Activated CD4-positive, alpha-beta T cell treated with anti-CD3 and anti-CD28 coated beads, Interleukin-2, amount 10 ng/mL, durations not matched to agents 24 days and 14 days (primary cell): ENCODE measurements around the gene KCNH8. TPM values are rescaled to one million over a fixed set of nuclear protein-coding genes. Genes with fewer than 3 reads are reported as not detected.

Experiments used
- DNase-seq: peaks from one replicate; pipeline ENCODE4 v3.0.0; 2022
- H3K27ac Mint-ChIP-seq: one replicate; pipeline ENCODE4 v1.8.0; 2022; ENCODE audit warnings: mild to moderate bottlenecking, mixed read lengths
- H3K27me3 Mint-ChIP-seq: one replicate; pipeline ENCODE4 v1.8.0; 2022; ENCODE audit warnings: mixed read lengths
- H3K36me3 Mint-ChIP-seq: one replicate; pipeline ENCODE4 v1.8.0; 2022; ENCODE audit warnings: low read depth, mild to moderate bottlenecking, mixed read lengths
- H3K4me1 Mint-ChIP-seq: one replicate; pipeline ENCODE4 v1.8.0; 2021; ENCODE audit warnings: mixed read lengths
- H3K4me3 Mint-ChIP-seq: one replicate; pipeline ENCODE4 v1.8.0; 2022; ENCODE audit warnings: mild to moderate bottlenecking, moderate library complexity, mixed read lengths
- H3K9me3 Mint-ChIP-seq: one replicate; pipeline ENCODE4 v1.8.0; 2021; ENCODE audit warnings: mixed read lengths
- intact Hi-C: fragments of 100-400 bp; cut with micrococcal nuclease; formaldehyde crosslinking; loops from one replicate; pipeline ENCODE4 v1.15.1; 2023
- total RNA-seq: library from RNA; stranded (reverse); gene quantifications from 2 replicates; pipeline ENCODE4 v1.2.3, GENCODE V29; 2022

The KCNH8 gene
- total RNA-seq, 1 donor from 2014 or later, result not detected

DNA sequence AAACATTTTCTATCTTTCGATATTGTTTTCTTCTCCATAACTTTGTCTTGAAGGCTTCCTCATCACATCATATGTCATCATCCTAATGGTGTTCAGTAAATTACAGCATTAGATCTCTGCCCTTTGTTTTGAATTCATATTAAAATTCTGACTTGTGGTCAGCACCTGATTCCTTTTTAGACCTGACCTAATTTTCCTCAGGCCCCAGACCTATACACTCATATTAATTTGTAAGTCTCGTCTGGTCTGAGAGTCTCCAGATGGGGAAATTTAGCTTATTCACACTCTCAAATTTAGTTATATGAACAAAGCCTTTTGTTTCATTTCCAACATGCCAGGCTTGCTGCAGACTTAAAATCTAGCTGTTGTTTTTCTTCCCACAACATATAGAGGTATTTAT, 248.4 kb downstream of the KCNH8 start:
- H3K4me3 Mint-ChIP-seq, result no peak overlapping the region
- no peaks in the 10 kb centered on the region for H3K9me3 Mint-ChIP-seq
- no peak for DNase-seq
- intact Hi-C loops, result no loop called here
- no peaks in the 10 kb centered on the region for H3K36me3 Mint-ChIP-seq
- H3K4me1 Mint-ChIP-seq, result no peaks in the 10 kb centered on the region
- no peak overlapping the region for H3K27ac Mint-ChIP-seq
- no peaks in the 10 kb centered on the region for H3K27me3 Mint-ChIP-seq

DNA sequence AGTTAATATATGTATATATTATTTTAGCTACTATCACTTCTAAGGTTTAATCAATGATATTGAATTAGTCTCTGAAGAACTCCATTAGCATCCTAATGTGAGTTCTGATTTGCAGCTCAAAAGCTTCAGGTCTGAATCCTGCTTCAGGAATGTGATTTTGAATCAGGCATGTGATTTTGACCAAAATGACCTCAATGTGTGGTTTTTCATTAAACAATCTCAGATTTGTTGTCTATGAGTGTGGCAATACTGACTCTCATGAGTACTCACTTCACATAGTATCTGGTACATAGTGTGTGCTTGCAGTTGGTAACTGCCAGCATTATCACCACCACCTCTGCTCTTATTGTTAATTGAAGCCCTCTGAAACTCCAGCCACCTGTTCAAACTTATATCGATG, 251.0 kb downstream of the KCNH8 start:
- H3K27me3 Mint-ChIP-seq, result no peaks in the 10 kb centered on the region
- H3K9me3 Mint-ChIP-seq, result no peaks in the 10 kb centered on the region
- no peak overlapping the region for H3K4me3 Mint-ChIP-seq
- intact Hi-C loops, result no loop called here
- no peak overlapping the region for H3K27ac Mint-ChIP-seq
- H3K4me1 Mint-ChIP-seq, result no peaks in the 10 kb centered on the region
- DNase-seq, result no peak
- no peaks in the 10 kb centered on the region for H3K36me3 Mint-ChIP-seq

DNA sequence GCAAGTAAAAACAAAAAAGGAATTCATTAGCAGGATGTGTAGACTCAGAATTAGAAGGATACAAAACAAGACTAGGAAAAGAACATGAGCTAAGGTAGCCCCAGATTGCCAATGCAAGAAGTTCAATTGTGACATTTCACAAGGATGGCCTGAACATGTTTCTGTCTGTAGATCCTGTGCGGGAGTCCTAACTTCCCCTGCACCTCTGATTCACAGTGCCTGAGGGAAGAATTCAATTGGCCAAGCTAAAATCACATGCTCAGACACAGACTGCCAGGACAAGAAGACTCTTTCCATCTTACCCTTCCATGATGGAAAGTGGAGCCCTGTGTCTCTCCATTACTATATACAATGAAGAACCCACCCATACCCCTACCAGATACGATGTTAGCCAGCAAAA, 251.5 kb downstream of the KCNH8 start:
- Mint-ChIP-seq H3K27ac (no peak overlapping the region), H3K27me3 (no peaks in the 10 kb centered on the region), H3K4me3 (no peak overlapping the region), H3K9me3 (no peaks in the 10 kb centered on the region), H3K36me3 (no peaks in the 10 kb centered on the region), H3K4me1 (no peaks in the 10 kb centered on the region)
- no peak for DNase-seq
- intact Hi-C loops, result no loop called here

DNA sequence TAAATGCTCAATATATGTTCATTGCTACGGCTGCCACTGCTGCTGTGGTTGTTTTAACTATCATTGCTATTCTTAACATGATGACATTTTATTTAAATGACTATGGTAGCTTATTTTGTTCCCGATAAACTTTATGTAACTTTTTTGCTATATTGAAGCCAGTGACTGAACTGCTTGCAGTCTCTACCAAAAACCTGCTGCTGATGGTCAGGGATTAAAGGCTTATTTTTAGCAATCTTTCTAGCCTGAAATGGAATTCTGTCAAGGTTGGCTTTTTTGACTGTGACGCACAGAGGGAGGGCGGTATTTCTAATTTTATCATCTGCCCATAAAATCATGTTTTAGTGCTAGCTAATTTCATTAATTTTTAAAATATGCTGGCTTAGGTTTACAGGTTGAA, 271.8 kb downstream of the KCNH8 start:
- no peak for DNase-seq
- intact Hi-C loops, result no loop called here
- no peaks in the 10 kb centered on the region for H3K27me3 Mint-ChIP-seq
- no peaks in the 10 kb centered on the region for H3K4me1 Mint-ChIP-seq
- no peak overlapping the region for H3K4me3 Mint-ChIP-seq
- no peak overlapping the region for H3K27ac Mint-ChIP-seq
- H3K9me3 Mint-ChIP-seq, result no peaks in the 10 kb centered on the region
- H3K36me3 Mint-ChIP-seq, result no peaks in the 10 kb centered on the region

DNA sequence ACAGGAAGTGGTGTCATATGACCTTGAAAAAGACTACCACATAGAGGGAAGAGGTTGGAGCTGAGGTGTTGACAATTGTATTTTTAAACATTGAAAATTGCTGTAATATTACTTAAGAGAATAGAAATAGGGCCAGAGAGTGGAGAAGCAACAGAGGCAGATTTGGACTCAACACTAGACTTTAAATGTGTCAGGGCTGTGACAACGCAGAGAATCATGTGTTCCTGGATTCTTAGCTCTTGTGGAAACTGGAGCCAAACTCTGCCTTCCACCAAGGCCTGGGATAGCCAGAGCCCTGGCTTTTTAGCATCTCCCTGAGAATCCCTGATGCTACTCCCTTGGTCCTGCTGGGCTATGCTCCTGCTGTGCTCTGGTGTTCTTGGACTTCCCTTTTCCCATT, 277.5 kb downstream of the KCNH8 start:
- Mint-ChIP-seq H3K36me3 (no peaks in the 10 kb centered on the region), H3K4me1 (peaks cover 3% of the 10 kb centered on the region), H3K9me3 (no peaks in the 10 kb centered on the region), H3K27me3 (no peaks in the 10 kb centered on the region), H3K27ac (no peak overlapping the region), H3K4me3 (no peak overlapping the region)
- intact Hi-C loops, result no loop called here
- no peak for DNase-seq

DNA sequence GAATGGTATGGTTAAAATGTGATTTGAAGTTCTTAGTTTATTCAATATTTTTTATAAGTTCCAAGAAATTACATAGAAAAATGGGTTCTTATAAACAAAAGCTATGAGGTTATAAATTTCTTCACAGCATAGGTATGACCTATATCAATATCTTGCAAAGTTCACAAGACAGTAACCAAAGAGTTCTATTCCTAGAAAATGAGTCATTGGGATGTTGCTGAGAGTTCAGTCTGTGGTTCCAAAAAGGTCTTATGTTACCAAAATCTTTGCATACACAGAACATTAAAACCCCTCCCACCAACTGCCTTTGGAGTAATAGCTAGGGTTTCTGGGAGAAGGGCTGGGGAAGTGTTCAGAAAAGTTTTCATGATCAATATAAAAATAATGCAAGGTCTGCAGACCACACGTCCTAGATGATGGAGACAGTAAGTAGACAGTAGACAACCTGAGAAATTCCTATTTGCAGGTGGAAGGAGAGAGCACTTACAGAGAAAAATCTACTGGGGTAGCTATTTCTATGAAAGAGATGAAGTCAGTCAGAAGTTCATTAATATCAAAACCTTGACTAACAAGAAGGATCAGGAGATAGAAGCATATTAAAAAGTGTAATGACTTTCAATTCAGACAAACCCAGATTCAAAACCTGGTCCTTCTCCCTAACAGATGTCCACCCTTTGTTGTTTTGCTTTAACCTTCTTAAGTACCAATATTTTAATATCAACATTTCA, 279.3 kb downstream of the KCNH8 start:
- intact Hi-C loops, result no loop called here
- DNase-seq, result no peak
- Mint-ChIP-seq H3K27ac (no peak overlapping the region), H3K36me3 (no peaks in the 10 kb centered on the region), H3K27me3 (no peaks in the 10 kb centered on the region), H3K4me1 (peaks cover 3% of the 10 kb centered on the region), H3K4me3 (no peak overlapping the region), H3K9me3 (no peaks in the 10 kb centered on the region)

DNA sequence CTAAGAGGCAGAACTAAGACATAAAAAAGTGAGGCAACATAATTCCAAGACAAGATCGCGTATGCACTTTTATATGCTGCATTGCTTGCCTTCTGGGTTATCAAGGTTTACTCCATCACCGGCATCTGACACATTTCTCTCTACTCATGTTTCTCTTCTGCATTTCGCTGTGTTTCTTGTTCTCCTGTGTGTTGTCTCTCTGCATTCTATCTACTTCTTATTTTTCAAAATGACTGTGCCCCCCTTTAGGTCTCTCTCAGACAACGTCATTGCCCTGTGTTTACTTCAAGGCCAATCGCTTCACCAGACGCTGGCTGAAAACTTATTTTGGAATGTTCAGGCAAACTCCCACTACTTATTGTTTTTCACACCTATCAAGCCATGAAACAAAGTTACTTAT, 280.4 kb downstream of the KCNH8 start:
- intact Hi-C loops, result no loop called here
- no peaks in the 10 kb centered on the region for H3K27me3 Mint-ChIP-seq
- H3K4me1 Mint-ChIP-seq, result peaks cover 3% of the 10 kb centered on the region
- no peaks in the 10 kb centered on the region for H3K9me3 Mint-ChIP-seq
- H3K36me3 Mint-ChIP-seq, result no peaks in the 10 kb centered on the region
- H3K4me3 Mint-ChIP-seq, result no peak overlapping the region
- no peak overlapping the region for H3K27ac Mint-ChIP-seq
- no peak for DNase-seq

DNA sequence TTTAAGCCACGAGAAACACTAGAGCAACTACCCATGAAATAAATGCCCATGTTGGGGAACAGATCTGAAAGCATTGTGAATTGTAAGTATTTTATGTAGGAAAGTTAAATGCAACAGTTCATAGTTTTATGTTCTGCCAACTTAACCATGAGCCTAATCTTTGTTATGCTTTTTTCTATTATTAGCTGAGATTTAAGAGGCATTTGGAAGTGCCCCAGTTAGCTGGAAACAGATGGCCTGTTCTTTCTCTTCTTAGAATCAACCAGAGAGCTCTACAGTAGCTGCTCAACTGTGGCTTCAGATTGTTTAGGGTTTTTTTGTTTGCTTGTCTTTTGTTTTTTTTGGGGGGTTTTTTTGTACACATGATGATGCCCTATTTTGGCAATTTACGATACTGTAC, 284.4 kb downstream of the KCNH8 start:
- Mint-ChIP-seq H3K27me3 (no peaks in the 10 kb centered on the region), H3K4me3 (no peak overlapping the region), H3K27ac (no peak overlapping the region), H3K36me3 (no peaks in the 10 kb centered on the region), H3K4me1 (no peaks in the 10 kb centered on the region), H3K9me3 (no peaks in the 10 kb centered on the region)
- intact Hi-C loops, result no loop called here
- no peak for DNase-seq

DNA sequence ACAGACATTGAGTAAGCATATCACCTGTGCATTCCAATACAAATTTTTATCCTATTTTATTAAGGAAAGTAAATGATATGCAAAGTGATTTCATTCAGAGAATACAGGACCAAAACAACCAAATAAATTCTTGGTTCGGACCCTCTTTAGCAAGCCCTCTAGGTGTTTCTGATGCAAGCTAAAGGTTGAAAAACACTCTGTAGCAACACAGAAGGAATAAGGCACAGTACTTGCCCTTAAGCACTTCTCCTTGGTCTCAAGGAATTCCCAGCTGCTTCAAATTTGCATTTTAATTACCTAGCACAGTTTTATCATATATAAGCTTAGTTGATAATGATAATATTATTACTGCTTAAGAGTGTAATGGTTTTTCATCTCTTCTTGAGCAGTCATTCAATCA, 288.4 kb downstream of the KCNH8 start:
- Mint-ChIP-seq H3K27ac (no peak overlapping the region), H3K9me3 (no peaks in the 10 kb centered on the region), H3K27me3 (no peaks in the 10 kb centered on the region), H3K36me3 (no peaks in the 10 kb centered on the region), H3K4me3 (no peak overlapping the region), H3K4me1 (no peaks in the 10 kb centered on the region)
- DNase-seq, result no peak
- intact Hi-C loops, result no loop called here

DNA sequence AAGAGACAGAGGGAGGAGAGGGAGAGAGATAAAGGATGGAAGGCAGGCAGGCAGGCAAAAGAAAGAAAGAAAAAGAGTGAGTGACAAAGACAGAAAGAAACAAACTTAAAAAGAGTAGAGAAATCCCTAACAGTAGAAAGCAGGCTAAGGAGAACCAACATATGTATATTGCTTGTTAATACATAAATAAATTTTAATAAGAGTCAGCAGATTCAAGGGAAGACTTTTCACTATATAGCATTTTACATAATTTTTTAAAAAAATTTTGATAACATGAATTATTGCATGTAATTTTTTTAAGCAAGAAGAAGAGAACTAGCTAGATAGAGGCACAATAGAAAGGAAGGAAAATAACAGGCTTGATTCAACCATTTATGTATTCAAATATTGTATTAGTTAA, 291.6 kb downstream of the KCNH8 start:
- H3K4me1 Mint-ChIP-seq, result no peaks in the 10 kb centered on the region
- H3K27ac Mint-ChIP-seq, result no peak overlapping the region
- H3K36me3 Mint-ChIP-seq, result no peaks in the 10 kb centered on the region
- no peaks in the 10 kb centered on the region for H3K9me3 Mint-ChIP-seq
- no peak overlapping the region for H3K4me3 Mint-ChIP-seq
- intact Hi-C loops, result no loop called here
- no peaks in the 10 kb centered on the region for H3K27me3 Mint-ChIP-seq
- DNase-seq, result no peak

DNA sequence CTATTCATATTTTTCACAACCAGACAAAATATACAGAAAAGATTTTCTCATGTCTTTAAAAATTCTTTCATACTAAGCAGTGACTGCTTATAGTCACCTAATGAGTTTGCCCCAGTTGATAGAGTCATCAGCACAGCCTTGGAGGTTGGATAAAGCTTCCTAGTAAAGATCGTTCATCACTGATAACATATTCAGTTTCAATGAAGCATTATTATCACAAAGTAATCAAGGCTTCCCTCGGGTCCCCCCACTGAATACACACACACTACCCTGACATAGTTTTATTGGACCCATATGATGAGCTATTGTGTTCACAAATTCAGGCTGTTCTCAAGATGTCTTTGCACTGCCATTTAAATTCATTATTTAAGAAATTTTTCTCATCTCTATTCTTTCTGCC, 297.8 kb downstream of the KCNH8 start:
- no peak overlapping the region for H3K27ac Mint-ChIP-seq
- intact Hi-C loops, result no loop called here
- DNase-seq, result no peak
- H3K36me3 Mint-ChIP-seq, result no peaks in the 10 kb centered on the region
- no peaks in the 10 kb centered on the region for H3K27me3 Mint-ChIP-seq
- no peaks in the 10 kb centered on the region for H3K4me1 Mint-ChIP-seq
- H3K4me3 Mint-ChIP-seq, result no peak overlapping the region
- H3K9me3 Mint-ChIP-seq, result no peaks in the 10 kb centered on the region

DNA sequence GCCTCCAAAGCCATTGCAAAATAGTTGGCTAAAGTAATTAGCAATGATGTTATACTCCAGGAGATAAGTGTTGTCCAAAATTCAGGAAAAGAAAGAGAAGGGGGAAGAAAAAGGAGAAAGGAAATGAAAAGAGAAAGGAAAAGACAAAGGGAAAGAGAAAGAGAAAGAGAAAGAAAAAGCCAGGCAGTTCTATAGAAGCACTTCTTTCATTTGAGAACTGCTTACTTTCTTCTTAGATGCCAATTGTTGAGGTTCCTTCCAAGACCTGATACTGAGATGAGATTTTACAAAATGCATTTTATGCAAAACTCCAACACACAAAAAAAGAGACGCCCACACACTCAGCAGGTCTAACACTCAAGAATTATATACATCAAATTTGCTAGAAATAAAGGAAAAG, 298.4 kb downstream of the KCNH8 start:
- Mint-ChIP-seq H3K9me3 (no peaks in the 10 kb centered on the region), H3K36me3 (no peaks in the 10 kb centered on the region), H3K4me1 (no peaks in the 10 kb centered on the region), H3K27me3 (no peaks in the 10 kb centered on the region), H3K27ac (no peak overlapping the region), H3K4me3 (no peak overlapping the region)
- DNase-seq, result no peak
- intact Hi-C loops, result no loop called here

DNA sequence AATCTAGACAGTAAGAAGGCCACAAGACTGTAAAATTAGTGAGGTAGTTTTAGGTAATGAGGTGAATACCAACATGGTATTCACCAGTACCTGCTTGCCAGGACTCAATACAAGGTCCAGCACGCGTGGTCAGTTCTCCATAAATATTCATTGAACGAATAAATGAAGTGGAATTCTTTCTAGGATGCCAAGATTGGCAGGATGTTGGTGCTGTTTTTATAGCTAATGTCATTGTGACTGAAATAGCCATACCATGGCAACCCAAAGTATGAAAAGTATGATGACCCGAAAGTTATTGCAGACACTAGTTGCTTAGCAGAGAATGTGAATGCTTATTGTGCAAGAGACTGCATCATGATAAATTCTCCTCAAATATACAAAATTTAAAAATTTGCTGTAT, 307.2 kb downstream of the KCNH8 start:
- Mint-ChIP-seq H3K4me1 (no peaks in the 10 kb centered on the region), H3K36me3 (no peaks in the 10 kb centered on the region)
- intact Hi-C loops, result no loop called here

DNA sequence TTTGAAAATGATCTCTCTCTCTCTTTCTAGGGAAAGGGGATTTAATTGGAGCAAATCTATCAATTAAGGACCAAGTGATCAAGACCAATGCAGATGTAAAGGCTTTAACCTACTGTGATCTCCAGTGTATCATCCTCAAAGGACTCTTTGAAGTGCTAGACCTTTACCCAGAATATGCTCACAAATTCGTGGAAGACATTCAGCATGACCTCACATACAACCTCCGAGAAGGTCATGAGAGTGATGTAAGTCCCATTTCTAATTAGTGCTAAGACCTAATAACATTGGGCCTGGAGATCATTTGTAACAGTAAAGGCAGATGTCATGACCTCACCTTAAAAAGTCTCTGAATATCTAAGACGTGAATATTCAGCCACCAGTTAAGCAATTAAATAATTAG, 308.4 kb downstream of the KCNH8 start:
- H3K4me3 Mint-ChIP-seq, result no peak overlapping the region
- no peaks in the 10 kb centered on the region for H3K36me3 Mint-ChIP-seq
- H3K9me3 Mint-ChIP-seq, result peaks cover 5% of the 10 kb centered on the region
- DNase-seq, result no peak
- no peaks in the 10 kb centered on the region for H3K4me1 Mint-ChIP-seq
- H3K27me3 Mint-ChIP-seq, result no peaks in the 10 kb centered on the region
- no peak overlapping the region for H3K27ac Mint-ChIP-seq
- intact Hi-C loops, result no loop called here

More for the DNA sequence above, 307.2 kb downstream of the KCNH8 start:
- Mint-ChIP-seq H3K27ac (no peak overlapping the region), H3K27me3 (no peaks in the 10 kb centered on the region), H3K4me3 (no peak overlapping the region), H3K9me3 (peaks cover 2% of the 10 kb centered on the region)
- no peak for DNase-seq

DNA sequence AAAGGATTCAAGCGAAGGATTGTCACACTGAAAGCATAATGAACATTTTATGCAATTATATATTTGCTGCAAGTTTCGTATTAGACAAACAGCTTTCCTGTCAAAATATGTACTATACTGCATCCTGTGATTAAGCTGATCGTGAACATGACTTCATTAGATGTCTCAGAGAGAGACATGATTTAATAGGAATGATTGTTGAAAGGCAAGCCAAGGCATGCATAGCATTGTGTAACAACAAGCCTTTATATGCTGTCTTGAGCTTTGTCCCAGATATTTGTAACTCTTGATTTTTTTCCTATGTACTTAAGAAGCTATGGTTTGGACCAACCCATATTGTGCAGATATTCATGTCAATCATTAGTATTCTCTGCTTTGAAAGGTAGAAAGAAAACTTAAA, 309.1 kb downstream of the KCNH8 start:
- H3K27me3 Mint-ChIP-seq, result no peaks in the 10 kb centered on the region
- H3K9me3 Mint-ChIP-seq, result peaks cover 5% of the 10 kb centered on the region
- H3K4me3 Mint-ChIP-seq, result no peak overlapping the region
- H3K4me1 Mint-ChIP-seq, result no peaks in the 10 kb centered on the region
- no peak for DNase-seq
- intact Hi-C loops, result no loop called here
- H3K36me3 Mint-ChIP-seq, result no peaks in the 10 kb centered on the region
- no peak overlapping the region for H3K27ac Mint-ChIP-seq
